Breast epithelium (tissue), 3 donors: Measurements from ENCODE around the gene PPP1R3G.

Source experiments
- POLR2A ChIP-seq: fragments of 450-650 bp; IDR thresholded peaks from one replicate; pipeline ENCODE4 v1.6.1; 2016; ENCODE audit warnings: antibody characterized with exemption, mild to moderate bottlenecking, moderate library complexity
- POLR2AphosphoS5 ChIP-seq, 3 donors: sonication (generic); formaldehyde crosslinking; IDR thresholded peaks; one replicate each; pipeline ENCODE4 v1.6.1; 2017; ENCODE audit warnings: antibody characterized with exemption in 3 of 3
- TF ChIP-seq, protein P1 (sequence below), 3 donors: fragments of 450-650 bp; IDR thresholded peaks; one replicate each; pipeline ENCODE4 v1.5.1; 2016 to 2017; ENCODE audit warnings: antibody characterized with exemption in 3 of 3, mild to moderate bottlenecking in 3 of 3, moderate library complexity in 3 of 3

DNA sequence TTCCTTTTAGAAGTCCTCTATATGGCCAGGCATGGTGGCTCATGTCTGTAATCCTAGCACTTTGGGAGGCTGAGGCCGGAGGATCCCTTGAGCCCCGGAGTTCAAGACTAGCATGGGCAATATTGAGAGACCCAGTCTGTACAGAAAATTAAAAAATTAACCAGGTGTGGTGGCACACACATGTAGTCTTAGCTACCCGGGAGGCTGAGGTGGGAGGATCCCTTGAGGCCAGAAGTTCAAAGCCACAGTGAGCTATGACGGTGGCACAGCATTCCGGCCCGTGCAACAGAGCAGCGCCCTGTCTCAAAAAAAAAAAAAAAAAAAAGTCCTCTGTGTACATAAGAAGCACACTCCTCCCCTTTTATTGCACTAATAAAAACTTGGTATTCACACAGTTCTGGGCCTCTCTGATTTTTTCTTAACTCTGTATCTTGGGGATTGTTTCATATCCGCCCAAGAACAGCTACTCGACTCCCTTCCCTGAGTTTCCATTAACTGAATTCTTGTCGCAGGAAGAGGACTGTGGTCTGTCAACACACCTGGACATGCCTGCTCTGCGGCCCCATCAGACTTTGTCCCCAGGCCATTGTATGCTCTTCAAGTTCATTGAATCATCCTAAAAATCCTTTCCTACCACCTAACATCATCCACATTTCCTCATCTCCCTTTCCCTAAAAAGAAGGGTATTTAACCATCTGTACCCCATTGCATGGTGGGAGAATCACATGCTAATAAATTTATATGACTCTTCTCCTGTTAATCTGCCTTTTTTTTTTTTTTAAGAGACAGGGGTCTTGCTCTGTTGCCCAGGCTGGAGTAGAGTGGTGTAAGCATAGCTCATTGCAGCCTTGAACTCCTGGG is 25.9 kb upstream of the PPP1R3G start:
- TF ChIP-seq, protein P1, sequence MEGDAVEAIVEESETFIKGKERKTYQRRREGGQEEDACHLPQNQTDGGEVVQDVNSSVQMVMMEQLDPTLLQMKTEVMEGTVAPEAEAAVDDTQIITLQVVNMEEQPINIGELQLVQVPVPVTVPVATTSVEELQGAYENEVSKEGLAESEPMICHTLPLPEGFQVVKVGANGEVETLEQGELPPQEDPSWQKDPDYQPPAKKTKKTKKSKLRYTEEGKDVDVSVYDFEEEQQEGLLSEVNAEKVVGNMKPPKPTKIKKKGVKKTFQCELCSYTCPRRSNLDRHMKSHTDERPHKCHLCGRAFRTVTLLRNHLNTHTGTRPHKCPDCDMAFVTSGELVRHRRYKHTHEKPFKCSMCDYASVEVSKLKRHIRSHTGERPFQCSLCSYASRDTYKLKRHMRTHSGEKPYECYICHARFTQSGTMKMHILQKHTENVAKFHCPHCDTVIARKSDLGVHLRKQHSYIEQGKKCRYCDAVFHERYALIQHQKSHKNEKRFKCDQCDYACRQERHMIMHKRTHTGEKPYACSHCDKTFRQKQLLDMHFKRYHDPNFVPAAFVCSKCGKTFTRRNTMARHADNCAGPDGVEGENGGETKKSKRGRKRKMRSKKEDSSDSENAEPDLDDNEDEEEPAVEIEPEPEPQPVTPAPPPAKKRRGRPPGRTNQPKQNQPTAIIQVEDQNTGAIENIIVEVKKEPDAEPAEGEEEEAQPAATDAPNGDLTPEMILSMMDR (IDR thresholded peaks at IDR 0.05): no peak
- TF ChIP-seq POLR2AphosphoS5 (IDR thresholded peaks at IDR 0.05) (no peak), POLR2A (no peak)
